A673 (cell line): ENCODE results near the gene FOXN3.

Experiments used
- EZH2 ChIP-seq: fragments of 200-600 bp; sonication (generic); IDR thresholded peaks from 2 replicates; pipeline ENCODE4 v1.6.1; 2017; ENCODE audit warnings: borderline replicate concordance, low read depth, mild to moderate bottlenecking, mixed read lengths, antibody characterized with exemption, low read length; ENCODE audit not compliant: poor library complexity, severe bottlenecking
- TF ChIP-seq, protein P1 (sequence below): fragments of 300-800, 200-600 bp; sonication (generic); conservative IDR thresholded peaks from 2 replicates; pipeline ENCODE4 v1.5.1; 2017; ENCODE audit warnings: low read depth, mild to moderate bottlenecking, antibody characterized with exemption, low read length, moderate library complexity, mixed read lengths

DNA sequence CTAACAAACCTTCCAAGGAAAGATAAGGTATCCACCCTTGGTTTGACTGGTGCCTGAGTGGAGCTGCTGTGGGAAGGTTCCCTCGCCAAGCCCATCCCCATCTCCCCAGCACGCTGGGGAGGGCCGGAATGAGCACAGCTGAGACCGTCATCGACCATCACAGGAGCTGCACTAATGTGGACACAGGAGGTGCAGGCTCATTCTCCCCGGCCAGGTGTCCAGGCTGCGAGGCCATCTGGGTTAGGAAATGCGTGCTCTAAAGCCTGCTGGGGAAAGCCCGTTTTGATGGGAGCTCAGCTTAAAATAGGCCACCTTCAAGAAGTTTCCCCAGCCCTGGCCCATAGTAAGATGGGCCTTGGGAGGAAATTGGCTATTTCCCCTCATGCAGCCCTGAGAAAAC is 35.2 kb upstream of the FOXN3 start:
- TF ChIP-seq, protein P1, sequence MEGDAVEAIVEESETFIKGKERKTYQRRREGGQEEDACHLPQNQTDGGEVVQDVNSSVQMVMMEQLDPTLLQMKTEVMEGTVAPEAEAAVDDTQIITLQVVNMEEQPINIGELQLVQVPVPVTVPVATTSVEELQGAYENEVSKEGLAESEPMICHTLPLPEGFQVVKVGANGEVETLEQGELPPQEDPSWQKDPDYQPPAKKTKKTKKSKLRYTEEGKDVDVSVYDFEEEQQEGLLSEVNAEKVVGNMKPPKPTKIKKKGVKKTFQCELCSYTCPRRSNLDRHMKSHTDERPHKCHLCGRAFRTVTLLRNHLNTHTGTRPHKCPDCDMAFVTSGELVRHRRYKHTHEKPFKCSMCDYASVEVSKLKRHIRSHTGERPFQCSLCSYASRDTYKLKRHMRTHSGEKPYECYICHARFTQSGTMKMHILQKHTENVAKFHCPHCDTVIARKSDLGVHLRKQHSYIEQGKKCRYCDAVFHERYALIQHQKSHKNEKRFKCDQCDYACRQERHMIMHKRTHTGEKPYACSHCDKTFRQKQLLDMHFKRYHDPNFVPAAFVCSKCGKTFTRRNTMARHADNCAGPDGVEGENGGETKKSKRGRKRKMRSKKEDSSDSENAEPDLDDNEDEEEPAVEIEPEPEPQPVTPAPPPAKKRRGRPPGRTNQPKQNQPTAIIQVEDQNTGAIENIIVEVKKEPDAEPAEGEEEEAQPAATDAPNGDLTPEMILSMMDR = no peak
- TF ChIP-seq EZH2 = no peak
